Cardiac fibroblast (primary cell): ENCODE measurements around the gene SLC28A1.

Source experiments
- DNase-seq, 2 donors: peaks; one replicate each; pipeline versions ENCODE4 v3.0.0 to v3.0.0-alpha.2; 2010; ENCODE audit warnings: low read depth in 2 of 2
- H3K4me3 ChIP-seq, 2 donors: replicated peaks in 1 of 2; 1 replicate in 1 of 2; 2 replicates in 1 of 2; pipeline ENCODE4 v1.5.1; 2011; ENCODE audit warnings: low read depth in 2 of 2, low read length in 2 of 2, mild to moderate bottlenecking in 2 of 2, moderate library complexity in 1 of 2
- TF ChIP-seq, protein P1 (sequence below): IDR thresholded peaks from one replicate; pipeline ENCODE4 v1.5.1; 2011; ENCODE audit warnings: low read depth, mild to moderate bottlenecking, low read length, inconsistent platforms

SLC28A1 gene

DNA sequence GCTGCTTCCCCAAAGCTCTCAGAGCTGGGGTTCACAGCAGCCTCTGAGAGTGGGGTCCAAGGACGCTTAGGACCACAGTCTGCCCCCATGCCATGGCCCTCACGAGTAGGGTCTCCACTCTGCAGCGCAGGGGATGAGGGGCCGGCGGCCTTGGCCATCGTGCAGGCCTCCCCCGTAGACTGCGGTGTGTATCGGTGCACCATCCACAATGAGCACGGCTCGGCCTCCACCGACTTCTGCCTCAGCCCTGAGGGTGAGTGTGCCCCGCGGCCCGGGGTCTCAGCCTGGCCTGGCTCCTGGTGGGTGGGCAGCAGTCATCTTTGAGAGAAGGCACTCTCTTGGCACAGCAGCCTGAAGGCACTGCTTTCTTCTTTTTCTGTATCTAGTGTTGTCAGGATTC lies 24.8 kb upstream of the SLC28A1 start:
- TF ChIP-seq, protein P1, sequence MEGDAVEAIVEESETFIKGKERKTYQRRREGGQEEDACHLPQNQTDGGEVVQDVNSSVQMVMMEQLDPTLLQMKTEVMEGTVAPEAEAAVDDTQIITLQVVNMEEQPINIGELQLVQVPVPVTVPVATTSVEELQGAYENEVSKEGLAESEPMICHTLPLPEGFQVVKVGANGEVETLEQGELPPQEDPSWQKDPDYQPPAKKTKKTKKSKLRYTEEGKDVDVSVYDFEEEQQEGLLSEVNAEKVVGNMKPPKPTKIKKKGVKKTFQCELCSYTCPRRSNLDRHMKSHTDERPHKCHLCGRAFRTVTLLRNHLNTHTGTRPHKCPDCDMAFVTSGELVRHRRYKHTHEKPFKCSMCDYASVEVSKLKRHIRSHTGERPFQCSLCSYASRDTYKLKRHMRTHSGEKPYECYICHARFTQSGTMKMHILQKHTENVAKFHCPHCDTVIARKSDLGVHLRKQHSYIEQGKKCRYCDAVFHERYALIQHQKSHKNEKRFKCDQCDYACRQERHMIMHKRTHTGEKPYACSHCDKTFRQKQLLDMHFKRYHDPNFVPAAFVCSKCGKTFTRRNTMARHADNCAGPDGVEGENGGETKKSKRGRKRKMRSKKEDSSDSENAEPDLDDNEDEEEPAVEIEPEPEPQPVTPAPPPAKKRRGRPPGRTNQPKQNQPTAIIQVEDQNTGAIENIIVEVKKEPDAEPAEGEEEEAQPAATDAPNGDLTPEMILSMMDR, result no peak
- H3K4me3 ChIP-seq, result no peak overlapping the region
- DNase-seq, result no peak

DNA sequence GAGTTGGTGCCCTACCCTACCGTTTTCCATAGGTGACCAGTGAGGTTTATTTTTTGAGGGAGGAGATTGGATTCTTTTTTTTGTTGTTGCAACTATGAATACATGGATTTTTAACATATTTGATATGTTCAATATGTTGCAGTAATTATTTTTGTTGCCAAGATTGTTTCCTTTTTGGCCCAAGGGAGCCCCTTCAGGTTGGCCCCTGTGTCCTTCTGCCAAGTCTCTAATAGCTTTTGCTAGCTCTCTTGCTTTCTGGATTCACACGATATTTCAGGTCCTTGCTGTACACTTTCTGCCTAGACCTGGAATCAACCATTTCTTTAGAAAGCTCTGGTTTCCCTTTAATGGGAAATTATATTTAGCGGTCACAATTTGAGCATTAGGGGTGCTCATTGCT lies 22.7 kb upstream of the SLC28A1 start:
- peak in 1 of 2 donors; percentile 8 for DNase-seq
- H3K4me3 ChIP-seq, result no peak overlapping the region
- TF ChIP-seq, protein P1, result no peak

DNA sequence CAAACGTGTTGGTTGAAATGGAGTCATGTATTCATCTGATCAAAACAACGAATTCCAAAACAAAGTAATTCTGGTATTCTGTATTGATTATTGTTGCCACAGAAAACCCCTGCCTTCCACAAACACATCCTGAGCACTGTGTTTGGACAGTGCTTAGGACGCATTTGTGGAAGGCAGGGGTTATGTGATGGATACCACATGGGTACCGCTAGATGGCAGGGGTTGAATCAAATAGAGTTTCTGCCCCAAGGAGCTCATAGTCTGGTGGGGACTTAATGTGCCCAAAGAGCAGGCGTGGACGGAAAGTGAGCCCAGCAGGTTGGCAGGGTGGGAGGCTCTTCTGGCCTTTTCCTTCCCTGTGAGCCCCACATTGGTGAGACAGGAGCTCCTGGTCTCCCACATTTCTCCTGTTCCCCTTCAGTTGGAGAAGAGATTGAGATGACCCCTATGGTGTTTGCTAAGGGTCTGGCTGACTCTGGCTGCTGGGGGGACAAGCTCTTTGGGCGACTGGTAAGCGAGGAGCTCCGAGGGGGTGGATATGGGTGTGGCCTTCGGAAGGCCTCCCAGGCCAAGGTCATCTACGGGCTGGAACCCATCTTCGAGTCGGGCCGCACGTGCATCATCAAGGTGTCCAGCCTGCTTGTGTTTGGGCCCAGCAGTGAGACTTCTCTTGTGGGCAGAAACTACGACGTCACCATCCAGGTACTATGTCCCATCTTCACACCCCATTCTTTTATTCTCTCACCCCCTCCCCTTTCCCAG lies 22.1 kb upstream of the SLC28A1 start:
- no peak overlapping the region for H3K4me3 ChIP-seq
- DNase-seq, result no peak
- TF ChIP-seq, protein P1, result no peak

DNA sequence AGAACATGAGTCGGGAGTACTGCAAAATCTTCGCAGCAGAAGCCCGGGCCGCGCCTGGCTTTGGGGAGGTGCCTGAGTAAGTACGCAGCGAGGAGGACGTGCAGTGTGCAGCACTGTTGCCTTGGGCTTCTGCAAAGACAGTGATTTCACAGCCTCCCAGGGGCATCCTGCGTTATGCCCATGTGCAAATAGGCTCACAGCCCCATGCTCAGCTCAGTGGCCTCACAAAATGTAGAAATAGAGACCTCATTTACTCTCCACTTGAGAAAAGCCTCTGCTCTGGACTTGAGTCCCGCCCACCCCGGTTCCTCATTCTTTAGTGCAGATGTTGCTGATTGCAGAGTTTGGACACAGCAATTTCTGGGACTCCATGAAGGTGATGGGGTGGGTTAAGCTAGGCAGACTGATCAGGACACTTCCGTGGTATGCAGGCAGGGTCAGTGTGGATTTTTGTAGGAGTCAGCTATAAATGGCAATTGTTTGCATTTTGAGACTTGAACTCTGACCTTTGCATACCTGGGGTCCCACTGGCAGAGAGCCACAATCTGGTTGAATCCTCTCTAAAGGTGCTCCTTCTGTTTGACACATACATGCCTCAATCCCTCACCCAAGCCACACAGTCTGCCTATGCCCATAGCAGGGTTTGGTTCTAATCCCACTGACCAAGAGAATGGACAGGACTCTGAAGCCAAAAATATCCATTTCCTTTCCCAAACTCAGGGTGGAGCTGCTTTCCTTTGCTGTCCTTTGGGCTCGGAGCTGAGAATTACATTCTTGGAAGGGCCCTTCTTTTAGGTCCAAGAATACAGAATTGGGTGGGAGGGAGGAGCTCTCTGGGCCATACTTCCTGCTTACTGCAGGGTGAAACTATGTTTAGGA lies 20.7 kb upstream of the SLC28A1 start:
- DNase-seq, result peak; percentile 41 to 70
- TF ChIP-seq, protein P1, result peak; percentile 24
- no peak overlapping the region for H3K4me3 ChIP-seq

DNA sequence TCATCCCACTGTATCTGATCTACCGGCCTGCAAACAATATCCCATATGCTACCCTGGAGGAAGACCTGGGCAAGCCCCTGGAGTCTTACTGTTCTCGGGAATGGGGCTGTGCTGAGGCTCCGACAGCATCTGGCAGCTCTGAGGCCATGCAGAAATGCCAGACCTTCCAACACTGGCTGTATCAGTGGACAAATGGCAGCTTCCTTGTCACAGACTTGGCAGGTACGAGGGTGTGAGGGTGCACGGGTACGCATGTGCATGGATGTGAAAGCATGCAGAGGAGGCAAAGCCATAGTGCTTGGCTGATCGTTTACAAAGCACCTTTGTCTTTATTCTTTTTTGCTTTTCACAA lies 20.0 kb upstream of the SLC28A1 start:
- TF ChIP-seq, protein P1, result no peak
- H3K4me3 ChIP-seq, result no peak overlapping the region
- DNase-seq, result no peak

DNA sequence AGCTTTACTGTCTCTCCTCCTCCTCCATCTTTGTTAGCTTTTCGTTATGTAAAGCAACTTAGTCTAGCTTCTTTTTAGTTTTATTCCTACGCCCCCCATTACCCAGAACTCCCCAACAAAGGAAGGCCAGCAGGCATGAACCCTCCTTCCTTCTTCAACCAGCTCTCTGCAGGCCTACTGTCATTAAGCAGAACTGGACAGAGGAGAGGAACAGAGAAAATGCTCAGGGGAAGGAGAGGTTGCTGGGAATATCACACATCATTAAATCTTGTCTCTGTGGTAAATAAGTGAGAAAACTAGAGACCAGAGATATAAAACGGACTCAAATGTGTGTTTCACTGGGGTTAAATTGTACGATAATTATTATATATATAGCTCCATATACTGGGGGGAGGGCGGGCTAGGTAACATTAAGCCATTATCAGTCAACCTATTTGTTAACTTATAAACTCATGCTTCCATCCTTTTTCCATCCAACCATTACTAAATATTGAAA lies 19.3 kb upstream of the SLC28A1 start:
- no peak for DNase-seq

More for the DNA sequence above, 19.3 kb upstream of the SLC28A1 start:
- no peak overlapping the region for H3K4me3 ChIP-seq
- TF ChIP-seq, protein P1, result no peak
